HG03060 (cell line): Measurements from ENCODE around the gene NHLH2.

Experiments
- ATAC-seq: cut with Tn5 transposase; IDR thresholded peaks from one replicate; pipeline ENCODE4 v1.9.1; 2021; ENCODE audit warnings: low read depth, moderate number of reproducible peaks; ENCODE audit not compliant: unreplicated experiment

Gene NHLH2

DNA sequence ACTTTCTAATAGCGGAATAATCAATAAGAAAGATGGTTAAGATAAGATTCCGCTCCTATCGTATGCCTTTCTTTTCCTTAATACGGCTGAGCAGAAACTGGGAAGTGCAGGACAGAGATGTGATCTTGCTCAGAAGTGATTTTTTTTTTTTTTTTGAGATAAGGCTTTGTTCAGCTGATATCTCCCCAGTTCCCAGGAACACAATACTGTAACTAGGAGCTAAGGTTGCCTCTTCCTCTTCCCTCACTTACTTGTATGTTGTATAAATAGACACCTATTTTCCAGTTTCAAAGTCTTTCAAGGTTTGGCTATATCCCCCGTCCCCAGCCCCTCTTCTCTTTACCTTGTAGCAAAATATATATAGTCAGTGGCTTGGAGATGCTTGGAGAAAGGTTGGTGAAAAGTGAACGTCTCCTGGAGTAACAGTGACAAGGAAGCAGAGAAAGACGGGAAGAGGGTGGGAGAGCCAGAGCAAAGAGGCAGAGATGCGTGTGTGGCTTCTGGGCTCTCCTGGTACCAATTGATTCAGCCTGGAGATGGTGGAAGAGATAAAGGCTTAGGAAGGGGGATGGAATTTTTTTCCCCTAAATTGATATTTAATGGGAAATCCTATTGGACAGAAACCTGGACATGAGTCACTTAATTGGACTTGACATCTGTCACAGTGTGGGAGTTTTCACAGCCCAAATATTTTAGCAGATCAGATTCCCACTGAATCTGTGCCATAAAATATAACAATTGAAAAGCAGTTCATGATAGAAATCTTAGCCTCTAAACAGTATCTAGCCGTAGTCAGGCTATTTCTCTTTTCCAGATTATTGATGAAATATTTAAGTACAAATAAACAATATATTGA is at the start of gene NHLH2:
Gene NHLH2 (minus strand): TSS at position 522 of the 856 bp plus-strand sequence. CDS start 2,754 bp downstream, outside the sequence.
- ATAC-seq, result no peak

DNA sequence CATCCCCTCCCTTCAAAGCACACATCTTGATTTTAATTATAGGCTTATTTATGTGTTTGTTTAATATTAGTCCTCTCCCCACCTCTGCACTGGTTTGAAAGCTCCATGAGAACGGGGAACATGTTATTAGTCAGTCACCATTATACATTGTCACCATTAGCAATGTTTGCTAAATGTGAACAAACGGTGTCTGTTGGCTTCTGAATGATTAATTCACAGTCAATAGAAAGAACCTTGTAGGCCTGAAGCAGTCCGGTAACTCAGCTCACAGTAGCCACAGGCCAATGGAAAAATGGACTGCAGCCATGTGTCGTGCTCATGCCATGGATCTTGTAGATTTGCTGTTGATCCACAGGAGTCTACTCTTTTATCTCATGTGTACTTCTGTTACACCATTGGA is 49.7 kb upstream of the NHLH2 start:
- ATAC-seq, result no peak

DNA sequence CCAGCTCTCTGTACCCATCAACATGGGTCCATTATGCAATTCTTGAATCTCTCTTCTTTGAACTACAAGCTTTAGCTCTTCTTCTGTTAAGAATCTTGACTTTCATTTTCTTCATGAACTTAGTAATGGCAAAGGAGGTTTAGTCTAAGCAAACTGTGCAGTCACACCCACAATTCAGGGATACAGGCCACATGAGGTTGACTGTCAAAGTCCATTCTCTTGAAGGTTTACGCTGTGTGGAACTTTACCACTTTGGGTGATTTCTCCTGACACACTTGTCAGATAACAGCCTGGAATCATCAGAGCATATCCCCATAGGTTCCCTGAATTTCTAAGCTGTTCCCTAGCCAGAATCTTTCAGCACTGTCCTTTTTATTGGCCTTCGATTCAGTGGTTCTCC is 48.0 kb upstream of the NHLH2 start:
- no peak for ATAC-seq

DNA sequence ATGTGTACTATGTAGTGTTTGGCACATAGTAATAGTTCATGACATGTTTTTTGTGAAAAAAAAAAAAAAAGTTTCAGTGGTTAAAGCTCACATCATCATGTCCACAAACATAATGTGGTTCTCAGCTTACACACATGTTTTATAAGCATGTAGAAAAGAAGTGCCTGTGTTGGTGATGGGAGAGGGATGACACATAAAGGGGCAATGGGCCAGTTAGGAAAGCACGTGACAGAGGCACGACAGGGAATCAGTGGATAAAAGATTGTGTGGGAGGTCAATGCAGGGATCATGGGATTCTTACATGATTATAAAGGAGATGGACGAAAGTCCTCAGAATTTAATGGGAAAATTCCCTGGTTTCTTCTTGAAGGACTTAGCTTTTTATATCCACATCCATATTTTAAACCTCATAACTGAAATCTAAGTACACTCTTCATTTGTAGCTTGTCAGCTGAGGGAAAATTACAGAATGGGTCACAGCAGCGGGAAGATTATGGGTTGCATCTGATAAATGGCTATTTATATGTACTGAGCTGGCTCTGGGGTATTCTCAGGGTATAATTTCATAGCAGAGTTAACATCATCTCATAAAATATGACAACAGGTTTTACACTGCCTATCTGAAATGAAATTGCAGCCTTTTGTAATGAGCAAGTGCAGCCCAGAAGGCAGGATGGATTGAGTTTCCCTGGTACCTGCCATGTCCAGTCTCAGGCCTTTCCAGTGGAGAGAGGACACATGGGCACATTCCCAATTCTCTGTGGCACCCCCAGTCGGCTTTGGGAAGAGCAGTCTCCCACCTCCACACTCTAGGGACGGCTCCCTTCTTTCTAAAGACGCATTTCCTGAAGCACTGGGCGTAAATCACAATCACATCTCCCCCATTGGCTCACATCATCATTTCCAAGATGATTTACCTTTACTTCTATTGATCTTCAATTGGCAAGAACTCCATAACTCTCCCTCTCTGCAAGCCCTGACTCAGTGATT is 42.3 kb upstream of the NHLH2 start:
- ATAC-seq, result no peak

GRCh38 chr1:115880981-115881672 is 40.2 kb upstream of the NHLH2 start:
- ATAC-seq, result no peak

DNA sequence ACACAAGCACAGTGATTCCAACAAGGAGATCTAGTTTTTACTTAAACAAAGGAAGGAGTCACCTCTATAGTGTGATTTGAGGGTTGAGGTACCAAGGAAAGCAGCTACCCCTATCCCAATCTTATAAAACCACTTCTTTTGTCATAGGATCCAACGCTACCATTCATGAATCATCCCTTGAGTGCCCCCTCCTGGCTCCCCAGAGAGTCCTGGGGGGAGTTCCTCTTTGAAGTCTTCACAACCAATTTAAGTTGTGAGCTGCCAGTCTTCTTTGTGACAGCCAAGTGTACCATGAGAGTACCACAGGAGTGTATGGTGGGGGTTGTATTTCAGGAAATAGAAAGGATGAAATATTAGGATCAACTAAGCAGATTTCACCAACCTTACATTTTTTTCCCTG is 39.1 kb upstream of the NHLH2 start:
- no peak for ATAC-seq

DNA sequence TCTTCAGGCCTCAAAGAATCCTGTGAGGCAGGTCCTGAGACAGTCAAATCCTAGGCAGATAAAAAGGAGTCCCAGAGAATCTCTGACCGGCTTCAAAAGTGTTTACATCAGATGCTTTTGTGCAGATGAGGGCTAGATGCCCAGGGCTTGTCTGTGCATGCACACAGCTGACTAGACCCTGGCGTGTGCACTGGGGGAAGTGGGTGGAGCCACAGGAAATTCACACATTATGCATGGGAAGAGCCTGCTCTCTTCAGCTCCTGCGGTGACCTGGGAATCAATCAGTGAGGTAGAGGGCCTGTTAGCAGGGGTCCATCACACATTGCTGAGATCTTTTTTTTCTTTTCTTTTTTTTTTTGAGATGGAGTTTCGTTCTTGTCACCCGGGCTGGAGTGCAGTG is 36.6 kb upstream of the NHLH2 start:
- no peak for ATAC-seq

- ATAC-seq, result no peak
These were observed 34.0 kb upstream of the NHLH2 start for GRCh38 chr1:115874904-115875303.

- ATAC-seq, result no peak
These were observed 33.6 kb upstream of the NHLH2 start for GRCh38 chr1:115874497-115874896.

GRCh38 chr1:115873184-115873583 is 32.3 kb upstream of the NHLH2 start:
- ATAC-seq, result no peak

DNA sequence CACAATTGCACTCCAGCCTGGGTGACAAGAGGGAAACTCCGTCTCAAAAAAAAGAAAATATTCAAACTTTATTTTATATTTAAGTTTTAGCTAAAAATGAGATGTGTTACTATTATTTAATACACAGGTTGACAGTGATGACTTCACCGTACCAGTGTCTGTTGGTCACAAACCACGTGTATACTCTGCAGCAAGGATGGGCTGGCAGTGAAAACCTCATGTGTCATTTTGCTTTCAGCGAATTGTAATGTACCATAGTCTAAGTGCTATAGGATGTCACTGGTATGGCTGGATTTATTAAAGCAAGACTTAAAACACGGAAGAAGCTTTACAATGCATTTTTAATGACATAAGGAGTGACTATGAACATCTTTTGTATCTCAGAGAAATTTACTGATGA is 28.1 kb upstream of the NHLH2 start:
- ATAC-seq, result no peak

DNA sequence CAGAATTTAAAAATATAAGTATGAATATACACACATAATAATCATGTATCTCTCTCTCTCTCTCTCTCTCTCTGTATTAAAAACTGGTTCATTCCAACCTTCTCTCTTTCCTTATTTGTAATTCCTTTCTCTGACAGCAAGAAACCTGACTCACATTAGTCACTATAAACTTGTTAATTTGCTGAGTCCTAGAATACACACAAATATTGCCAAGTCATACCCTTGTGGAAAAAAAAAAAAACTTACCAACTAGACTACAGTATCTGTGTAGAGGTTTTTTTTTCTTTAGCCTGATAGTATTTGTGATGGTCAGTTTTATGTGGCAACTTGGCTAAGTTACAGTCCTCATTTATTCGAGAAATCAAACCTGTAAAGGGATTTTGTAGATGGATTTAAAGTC is 26.3 kb upstream of the NHLH2 start:
- no peak for ATAC-seq

DNA sequence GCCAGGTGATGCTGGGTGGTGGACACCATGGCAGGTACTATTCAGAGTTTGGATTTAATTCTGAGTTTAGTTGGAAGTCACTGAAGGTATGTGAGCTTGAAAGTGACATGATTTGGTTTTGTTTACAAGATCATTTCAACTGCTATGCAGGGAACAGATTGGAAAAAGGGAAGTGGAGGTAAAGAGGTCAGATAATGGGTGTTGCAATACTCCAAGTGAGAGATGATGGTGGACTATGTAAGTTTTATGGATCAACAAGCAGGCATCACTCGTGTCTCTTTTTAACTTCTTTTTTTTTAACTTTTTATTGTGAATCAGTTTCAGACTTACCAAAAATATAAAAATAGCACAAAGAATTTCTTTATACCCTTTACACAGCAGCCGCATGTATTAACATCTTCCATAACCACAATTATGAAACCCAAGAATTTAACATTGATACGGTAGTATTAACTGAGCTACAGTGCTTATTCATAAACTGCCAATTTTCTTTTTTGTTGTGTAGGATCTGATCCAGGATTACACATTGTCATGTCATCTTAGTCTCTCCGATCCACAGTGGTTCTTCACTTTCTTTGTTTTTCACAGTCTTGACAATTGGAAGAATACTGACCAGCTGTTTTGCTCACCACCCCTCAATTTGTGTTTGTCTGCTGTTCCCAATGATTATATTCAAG is 24.9 kb upstream of the NHLH2 start:
- no peak for ATAC-seq

DNA sequence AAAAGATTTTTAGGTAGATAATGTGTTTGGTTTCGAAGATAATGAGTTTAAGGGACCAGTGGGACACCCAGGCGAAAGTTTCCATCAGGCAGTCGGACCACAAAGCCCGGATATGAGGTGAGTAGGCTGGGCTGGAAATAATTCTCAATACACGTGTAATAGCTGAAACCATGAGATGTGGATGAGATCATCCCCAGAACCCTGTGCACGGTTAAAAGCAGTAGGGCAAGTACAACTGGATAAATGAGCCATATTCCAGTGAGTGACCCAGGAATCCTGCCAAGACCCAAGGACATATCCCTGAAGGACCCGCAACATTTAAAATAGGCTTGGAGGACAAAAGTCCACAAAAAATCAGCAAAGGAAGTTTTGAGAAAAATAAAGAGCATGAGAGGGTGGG is 21.5 kb upstream of the NHLH2 start:
- no peak for ATAC-seq

DNA sequence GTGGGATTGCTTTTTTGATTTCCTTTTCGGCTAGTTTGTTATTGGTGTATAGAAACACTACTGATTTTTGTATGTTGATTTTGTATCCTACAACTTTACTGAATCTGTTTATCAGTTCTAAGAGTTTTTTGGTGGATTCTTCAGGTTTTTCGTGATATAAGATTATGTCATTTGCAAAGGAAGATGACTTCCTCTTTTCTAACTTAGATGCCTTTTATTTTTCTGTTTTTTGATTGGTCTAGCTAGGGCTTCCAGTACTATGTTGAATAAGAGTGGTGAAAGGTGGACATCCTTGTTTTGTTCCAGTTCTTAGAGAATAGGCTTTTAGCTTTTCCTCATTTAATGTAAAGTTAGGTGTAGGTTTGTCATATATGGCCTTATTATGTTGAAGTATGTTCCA is 13.1 kb upstream of the NHLH2 start:
- no peak for ATAC-seq

- no peak for ATAC-seq
These were observed 10.0 kb upstream of the NHLH2 start for GRCh38 chr1:115850937-115851336.

DNA sequence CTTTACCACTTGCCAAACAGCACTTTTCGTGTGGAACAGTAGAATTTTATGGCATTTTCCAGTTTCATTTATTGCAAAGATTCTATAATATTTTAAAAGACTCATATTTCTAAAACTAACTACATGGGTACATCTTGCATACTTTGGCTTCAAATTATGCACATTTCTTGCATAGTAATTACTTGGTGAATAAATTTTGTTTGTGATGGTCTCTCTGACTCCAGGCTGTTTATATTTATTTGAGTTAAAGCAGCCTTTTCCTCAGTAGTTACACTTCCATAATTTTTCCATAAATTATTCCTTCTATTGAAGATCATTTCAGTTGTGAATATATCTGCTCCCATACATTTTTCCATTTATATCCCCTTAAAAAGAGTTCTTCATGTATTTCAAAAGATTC is 6.9 kb upstream of the NHLH2 start:
- no peak for ATAC-seq

DNA sequence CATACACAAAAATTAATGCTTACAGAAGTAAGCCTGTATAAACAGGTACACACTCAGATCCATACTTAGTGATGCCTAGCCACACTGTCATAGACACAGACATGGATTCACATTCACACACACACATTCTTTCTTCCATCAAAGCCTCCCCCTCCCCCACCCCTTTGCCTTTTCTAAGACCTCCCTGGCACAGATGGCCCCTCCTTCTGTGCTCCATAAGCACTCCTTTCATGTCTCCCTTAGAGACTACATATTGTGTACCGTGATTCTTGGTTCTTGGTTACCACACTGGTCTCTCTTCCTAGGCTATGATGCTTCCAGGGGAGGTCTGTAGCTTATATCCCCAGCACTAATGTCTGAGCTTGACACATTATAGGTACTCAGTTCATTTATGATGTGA is 2.0 kb upstream of the NHLH2 start:
- ATAC-seq, result no peak

GRCh38 chr1:115839679-115840237 is 1.2 kb downstream of the NHLH2 start:
- ATAC-seq, result no peak
